GM19455 (cell line): Measurements from ENCODE around the gene VILL.

Experiments used
- ATAC-seq: cut with Tn5 transposase; IDR thresholded peaks from one replicate; pipeline ENCODE4 v1.9.1; 2021; ENCODE audit not compliant: unreplicated experiment

VILL gene

GRCh38 chr3:38016410-38016809 is 25.8 kb downstream of the VILL start:
- ATAC-seq, result no peak

GRCh38 chr3:38016847-38017444 is 26.4 kb downstream of the VILL start:
- ATAC-seq, result no peak

- no peak for ATAC-seq
Observed at GRCh38 chr3:38017445-38018295, 27.1 kb downstream of the VILL start.

GRCh38 chr3:38018296-38019266 is 28.0 kb downstream of the VILL start:
- ATAC-seq, result no peak

- ATAC-seq, result no peak
Observed at GRCh38 chr3:38019658-38020341, 29.2 kb downstream of the VILL start.

- ATAC-seq, result no peak
Observed at GRCh38 chr3:38020342-38020726, 29.7 kb downstream of the VILL start.

- ATAC-seq, result no peak
Observed at GRCh38 chr3:38021196-38021595, 30.6 kb downstream of the VILL start.

GRCh38 chr3:38022301-38022700 is 31.7 kb downstream of the VILL start:
- no peak for ATAC-seq

- no peak for ATAC-seq
Observed at GRCh38 chr3:38022896-38023709, 32.5 kb downstream of the VILL start.

GRCh38 chr3:38026856-38027255 is 36.3 kb downstream of the VILL start:
- no peak for ATAC-seq

GRCh38 chr3:38027466-38028465 is 37.2 kb downstream of the VILL start:
- ATAC-seq, result no peak

- no peak for ATAC-seq
Observed at GRCh38 chr3:38028621-38029361, 38.2 kb downstream of the VILL start.

GRCh38 chr3:38029400-38030125 is 39.0 kb downstream of the VILL start, which contains the start of gene PLCD1:
Gene PLCD1 (minus strand): TSS chr3:38029642. CDS start chr3:38029539, 103 bp downstream.
- ATAC-seq, result no peak

GRCh38 chr3:38030126-38031021 is 39.8 kb downstream of the VILL start:
- no peak for ATAC-seq

GRCh38 chr3:38031022-38031994 is 40.7 kb downstream of the VILL start:
- no peak for ATAC-seq
